Small intestine (tissue), 7 donors: ENCODE data around the gene TRPC3. TPM values are rescaled to one million over a fixed set of nuclear protein-coding genes. Genes with fewer than 3 reads are reported as not detected.

ENCODE experiments used
- DNase-seq, 2 donors: peaks; one replicate each; pipeline versions ENCODE4 v3.0.0 to v3.0.0-alpha.2; 2013
- FAIRE-seq: peaks from 2 replicates; lab custom pipeline; 2012; peaks lifted over from hg19 to GRCh38; lab: Jason Lieb, UNC
- H3K27ac ChIP-seq, 3 donors: one replicate each; pipeline ENCODE4 v1.5.1; 2013; ENCODE audit warnings: low read length in 2 of 3, mild to moderate bottlenecking in 2 of 3, control low read depth in 1 of 3, inconsistent platforms in 1 of 3, low read depth in 1 of 3, moderate library complexity in 1 of 3
- H3K27me3 ChIP-seq, 3 donors: one replicate each; pipeline ENCODE4 v1.6.1; 2013; ENCODE audit warnings: low read length in 3 of 3, inconsistent platforms in 1 of 3; ENCODE audit not compliant: control insufficient read depth in 3 of 3, insufficient read depth in 3 of 3
- H3K36me3 ChIP-seq, 3 donors: one replicate each; pipeline ENCODE4 v1.6.1; 2013; ENCODE audit warnings: low read length in 3 of 3, inconsistent platforms in 1 of 3, low read depth in 1 of 3, mild to moderate bottlenecking in 1 of 3, moderate library complexity in 1 of 3; ENCODE audit not compliant: control insufficient read depth in 3 of 3, insufficient read depth in 2 of 3
- H3K4me1 ChIP-seq, 3 donors: one replicate each; pipeline ENCODE4 v1.6.1; 2013; ENCODE audit warnings: low read length in 2 of 3, inconsistent platforms in 1 of 3, low read depth in 1 of 3, mild to moderate bottlenecking in 1 of 3, moderate library complexity in 1 of 3; ENCODE audit not compliant: control insufficient read depth in 3 of 3, insufficient read depth in 2 of 3
- H3K4me3 ChIP-seq, 3 donors: one replicate each; pipeline ENCODE4 v1.5.1; 2013; ENCODE audit warnings: low read length in 3 of 3, control low read depth in 1 of 3, inconsistent platforms in 1 of 3, low read depth in 1 of 3, mild to moderate bottlenecking in 1 of 3, moderate library complexity in 1 of 3
- H3K9me3 ChIP-seq, 2 donors: one replicate each; pipeline ENCODE4 v1.6.1; 2013; ENCODE audit warnings: low read depth in 1 of 2, low read length in 1 of 2; ENCODE audit not compliant: control insufficient read depth in 2 of 2, insufficient read depth in 1 of 2
- WGBS, 3 donors: extraction: QIAGEN DNeasy Blood & Tissue Kit; methylation state at CpG; one replicate each; pipeline ENCODE4 v1.1.7; 2013; 5-methylcytosine and 5-hydroxymethylcytosine counted together
- polyA plus RNA-seq, 4 donors: library from polyadenylated mRNA; stranded (reverse) in 3 of 4; unstranded in 1 of 4; fragments of 200-250 nt in 3 of 4; fragments of 120-200 nt in 1 of 4; gene quantifications; one replicate each; pipeline versions ENCODE4 v1.2.1 to v1.2.3, GENCODE V29; 2013
- donor health status: healthy with polysubstance abuse.
- donor health status: control.
- donor health status: control.
- donor health status: Bipolar disorder and iron deficiency.
- donor health status: healthy.

TRPC3 gene
- polyA plus RNA-seq, 4 donors = 0.09 to 0.72 (median 0.22) TPM; not detected in 1

DNA sequence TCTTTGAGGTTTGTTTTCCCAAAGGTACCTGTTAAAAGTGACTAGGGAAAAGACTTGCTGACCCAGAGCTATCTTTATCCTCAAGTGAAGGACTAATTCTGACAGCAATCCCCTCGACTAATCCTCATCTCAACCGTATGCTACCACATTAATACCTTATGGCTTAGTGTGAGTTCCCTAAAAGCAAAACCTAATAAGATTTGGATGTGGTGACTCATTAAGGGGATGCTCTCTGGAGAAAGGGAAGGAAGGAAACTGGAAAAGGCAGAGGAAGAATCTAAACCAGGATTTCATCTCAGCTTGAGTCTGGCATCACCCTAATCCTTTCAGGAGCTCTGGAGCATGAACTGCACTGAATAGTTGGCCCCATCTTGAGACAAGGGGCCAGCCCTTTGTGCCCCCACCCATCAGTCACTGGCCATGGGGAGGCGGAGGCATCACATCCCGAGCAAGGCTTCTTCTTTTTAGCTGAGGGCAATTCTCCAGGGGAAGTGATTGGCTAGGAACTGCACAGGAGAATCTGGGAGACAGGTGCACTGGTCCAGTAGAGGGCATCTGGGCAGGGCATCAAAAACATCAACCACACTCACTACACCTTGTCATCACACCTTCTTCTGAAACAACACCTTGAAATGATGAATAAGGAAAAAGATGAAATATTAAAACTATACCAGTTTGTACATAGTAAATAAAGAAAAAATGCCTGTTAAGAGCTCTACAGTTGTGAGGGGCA lies 74.7 kb downstream of the TRPC3 start:
- Histone ChIP-seq H3K36me3 (no peaks in the 10 kb centered on the region), H3K4me1 (no peaks in the 10 kb centered on the region), H3K4me3 (no peak overlapping the region), H3K27ac (no peak overlapping the region), H3K9me3 (no peaks in the 10 kb centered on the region), H3K27me3 (peaks cover 0 to 8% (median 4%) of the 10 kb centered on the region in 3 donors)
- FAIRE-seq = no peak
- no peak for DNase-seq
- whole genome bisulfite sequencing, 3 donors = 64 to 74% (median 71%) methylated on average over 4 of the region's 4 CpGs

DNA sequence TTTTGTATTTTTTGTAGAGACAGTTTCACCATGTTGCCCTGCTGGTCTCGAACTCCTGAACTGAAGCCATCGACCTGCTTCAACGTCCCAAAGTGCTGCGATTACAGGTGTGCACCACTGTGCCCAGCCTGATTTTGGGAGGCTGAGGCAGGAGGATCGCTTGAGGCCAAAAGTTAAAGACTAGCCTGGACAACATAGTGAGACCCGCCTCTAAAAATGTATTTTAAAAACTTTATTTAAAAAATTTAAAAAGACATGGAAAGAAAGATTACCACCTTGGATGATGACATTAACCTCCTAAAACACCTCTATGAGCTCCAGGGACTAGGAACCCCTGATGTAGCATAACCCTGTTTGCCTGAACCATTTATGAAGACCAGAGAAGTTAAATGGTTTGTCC lies 75.8 kb downstream of the TRPC3 start:
- Histone ChIP-seq H3K27me3 (peaks cover 0 to 8% (median 4%) of the 10 kb centered on the region in 3 donors), H3K4me1 (no peaks in the 10 kb centered on the region), H3K36me3 (no peaks in the 10 kb centered on the region), H3K4me3 (no peak overlapping the region), H3K27ac (no peak overlapping the region), H3K9me3 (no peaks in the 10 kb centered on the region)
- FAIRE-seq (no peak), DNase-seq (no peak)
- WGBS, 3 donors = 91 to 98% (median 94%) methylated on average over 6 of the region's 6 CpGs

- FAIRE-seq (no peak), DNase-seq (no peak)
- H3K4me3 ChIP-seq = no peak overlapping the region
- WGBS, 3 donors = 80 to 91% (median 84%) methylated on average over 2 of the region's 2 CpGs
- no peaks in the 10 kb centered on the region for H3K4me1 ChIP-seq
- H3K36me3 ChIP-seq = no peaks in the 10 kb centered on the region
- H3K27me3 ChIP-seq = peaks cover 0 to 8% (median 4%) of the 10 kb centered on the region in 3 donors
- no peaks in the 10 kb centered on the region for H3K9me3 ChIP-seq
- no peak overlapping the region for H3K27ac ChIP-seq
Measured at GRCh38 chr4:121875652-121876051, 76.2 kb downstream of the TRPC3 start.

- H3K9me3 ChIP-seq = no peaks in the 10 kb centered on the region
- peaks cover 0 to 7% (median 3%) of the 10 kb centered on the region in 3 donors for H3K27me3 ChIP-seq
- no peaks in the 10 kb centered on the region for H3K4me1 ChIP-seq
- no peaks in the 10 kb centered on the region for H3K36me3 ChIP-seq
- FAIRE-seq = no peak
- WGBS, 3 donors = 49 to 61% (median 55%) methylated on average over 3 of the region's 3 CpGs
- no peak for DNase-seq
- H3K4me3 ChIP-seq = no peak overlapping the region
- H3K27ac ChIP-seq = no peak overlapping the region
Measured at GRCh38 chr4:121873604-121874003, 78.3 kb downstream of the TRPC3 start.

DNA sequence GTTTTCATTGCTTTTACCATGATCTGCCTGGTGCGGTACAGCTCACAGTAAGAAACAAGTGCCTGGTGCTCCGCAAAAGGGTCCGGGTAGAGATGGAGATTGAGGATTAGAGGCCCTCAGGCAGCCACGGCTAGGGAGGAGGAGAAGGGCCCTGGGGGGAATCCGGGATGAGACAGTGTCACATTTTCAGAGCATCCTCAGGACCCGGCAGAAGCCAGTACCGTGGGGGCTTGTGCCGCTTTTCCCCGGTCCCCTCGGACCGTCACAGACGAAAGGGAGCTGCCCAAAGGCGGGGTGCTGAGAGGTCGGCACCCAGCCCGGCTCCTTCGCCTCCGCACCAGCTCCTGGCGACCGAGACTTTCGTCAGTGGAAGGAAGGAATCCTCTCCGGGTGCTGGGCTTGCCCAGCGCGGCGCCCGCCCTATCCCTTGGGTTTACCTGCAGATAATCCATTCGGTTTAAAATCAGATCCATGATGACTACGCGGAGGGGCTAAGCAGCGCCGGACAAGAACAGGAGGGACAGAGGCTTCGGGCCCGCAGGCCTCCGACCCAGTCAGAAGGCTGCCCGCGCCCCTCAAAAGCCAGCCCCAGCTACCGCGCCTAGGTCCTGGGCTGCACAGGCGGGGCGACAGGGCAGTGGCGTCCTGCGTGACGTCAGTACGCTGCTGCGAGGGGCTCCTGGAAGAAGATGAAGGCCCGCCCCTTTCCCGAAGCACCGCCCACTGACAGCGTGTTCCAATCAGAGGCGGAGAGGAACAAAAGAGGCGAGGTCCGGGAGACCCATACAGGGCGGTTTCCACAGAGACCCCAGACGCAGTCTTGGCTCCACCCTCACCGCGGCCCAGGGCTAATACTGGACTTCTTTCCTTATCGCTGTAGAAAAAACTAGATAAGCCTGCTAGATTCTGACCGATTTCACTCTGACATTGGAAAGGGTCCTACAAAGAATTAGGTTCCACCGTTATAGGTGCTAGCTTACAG lies 81.7 kb downstream of the TRPC3 start, which contains the start of gene BBS7:
Gene BBS7 (minus strand): TSS at position 634 of the 982 bp plus-strand sequence. CDS start 161 bp downstream, at position 473.
- no peak for FAIRE-seq
- Histone ChIP-seq H3K4me3 (peak within 1 kb of the TSS; percentile 69 to 89 (median 75)), H3K27ac (peak within 1 kb of the TSS; percentile 66 to 92 (median 87))

GRCh38 chr4:121863799-121864198 lies 88.1 kb downstream of the TRPC3 start:
- DNase-seq = no peak
- Histone ChIP-seq H3K9me3 (no peaks in the 10 kb centered on the region), H3K27me3 (no peaks in the 10 kb centered on the region), H3K36me3 (peaks cover 0 to 4% (median 4%) of the 10 kb centered on the region in 3 donors), H3K27ac (no peak overlapping the region), H3K4me3 (no peak overlapping the region), H3K4me1 (no peaks in the 10 kb centered on the region)
- 88% methylated on average over 7 of the region's 7 CpGs for WGBS, 3 donors
- FAIRE-seq = no peak

More for the DNA sequence above, 81.7 kb downstream of the TRPC3 start, which contains the start of gene BBS7:
- 0 to 1% (median 1%) methylated on average over 57 to 58 of the region's 58 CpGs for WGBS, 3 donors
- peak; percentile 97 to 98 for DNase-seq
- Histone ChIP-seq H3K27me3 (no peaks in the 10 kb centered on the region), H3K36me3 (peaks cover 0 to 2% (median 0%) of the 10 kb centered on the region in 3 donors), H3K9me3 (no peaks in the 10 kb centered on the region), H3K4me1 (no peaks in the 10 kb centered on the region)

DNA sequence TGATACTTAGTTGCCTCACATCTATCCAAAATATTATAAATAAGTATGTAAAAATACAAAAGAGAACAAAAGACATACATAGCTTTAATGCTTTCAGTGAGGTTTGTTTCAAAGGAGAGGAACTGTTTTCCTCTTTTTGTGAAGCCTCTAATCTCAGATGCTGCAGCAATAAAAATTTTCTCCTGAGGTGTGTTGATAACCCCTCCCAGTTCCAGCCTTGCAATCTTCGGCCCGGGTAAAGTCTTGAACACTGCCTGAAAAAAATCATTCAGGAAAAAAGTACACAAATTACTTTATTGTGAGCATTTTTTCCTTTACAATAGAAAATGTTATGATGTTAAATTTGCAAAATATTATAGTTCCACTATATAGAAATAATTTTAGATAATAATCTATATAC lies 90.4 kb downstream of the TRPC3 start:
- DNase-seq = peak; percentile 59 to 80
- Histone ChIP-seq H3K36me3 (peaks cover 0 to 12% (median 4%) of the 10 kb centered on the region in 3 donors), H3K27me3 (no peaks in the 10 kb centered on the region), H3K4me1 (no peaks in the 10 kb centered on the region), H3K27ac (peak overlapping the region in 1 of 3 donors; percentile 47), H3K4me3 (no peak overlapping the region), H3K9me3 (no peaks in the 10 kb centered on the region)
- no peak for FAIRE-seq
- 18 to 66% (median 49%) methylated on average over 2 of the region's 2 CpGs for WGBS, 3 donors

DNA sequence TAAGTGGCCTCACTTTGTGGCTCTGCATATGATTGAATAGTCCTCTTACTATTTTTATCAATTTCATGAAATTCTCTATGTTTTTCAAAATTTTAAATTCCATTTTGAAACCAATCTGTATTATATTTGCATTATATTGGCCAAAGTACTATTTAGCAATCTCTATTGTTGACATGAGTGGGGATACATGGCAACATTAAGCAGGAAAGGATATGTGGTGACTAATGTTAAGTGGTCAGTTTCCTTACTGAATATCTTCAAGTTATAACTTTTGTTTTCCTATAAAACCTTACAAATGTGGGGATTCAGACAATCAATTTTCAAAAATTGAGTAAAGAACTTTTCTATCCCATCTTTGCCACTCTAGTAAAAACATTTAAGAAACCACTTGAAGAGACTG lies 91.7 kb downstream of the TRPC3 start:
- Histone ChIP-seq H3K9me3 (no peaks in the 10 kb centered on the region), H3K4me3 (no peak overlapping the region), H3K27me3 (no peaks in the 10 kb centered on the region), H3K4me1 (no peaks in the 10 kb centered on the region), H3K27ac (no peak overlapping the region), H3K36me3 (peaks cover 2 to 11% (median 4%) of the 10 kb centered on the region in 3 donors)
- FAIRE-seq (no peak), DNase-seq (no peak)
